ENCODE measurements around the gene PAX1. TPM values are rescaled to one million over a fixed set of nuclear protein-coding genes. Genes with fewer than 3 reads are reported as not detected.
A peak's percentile ranks its signal among the peaks of the same experiment; 100 is the strongest.

The PAX1 gene
- total RNA-seq, 6 donors from 2014 or later: 0.69 TPM; not detected in 5

- TF ChIP-seq, protein P1, sequence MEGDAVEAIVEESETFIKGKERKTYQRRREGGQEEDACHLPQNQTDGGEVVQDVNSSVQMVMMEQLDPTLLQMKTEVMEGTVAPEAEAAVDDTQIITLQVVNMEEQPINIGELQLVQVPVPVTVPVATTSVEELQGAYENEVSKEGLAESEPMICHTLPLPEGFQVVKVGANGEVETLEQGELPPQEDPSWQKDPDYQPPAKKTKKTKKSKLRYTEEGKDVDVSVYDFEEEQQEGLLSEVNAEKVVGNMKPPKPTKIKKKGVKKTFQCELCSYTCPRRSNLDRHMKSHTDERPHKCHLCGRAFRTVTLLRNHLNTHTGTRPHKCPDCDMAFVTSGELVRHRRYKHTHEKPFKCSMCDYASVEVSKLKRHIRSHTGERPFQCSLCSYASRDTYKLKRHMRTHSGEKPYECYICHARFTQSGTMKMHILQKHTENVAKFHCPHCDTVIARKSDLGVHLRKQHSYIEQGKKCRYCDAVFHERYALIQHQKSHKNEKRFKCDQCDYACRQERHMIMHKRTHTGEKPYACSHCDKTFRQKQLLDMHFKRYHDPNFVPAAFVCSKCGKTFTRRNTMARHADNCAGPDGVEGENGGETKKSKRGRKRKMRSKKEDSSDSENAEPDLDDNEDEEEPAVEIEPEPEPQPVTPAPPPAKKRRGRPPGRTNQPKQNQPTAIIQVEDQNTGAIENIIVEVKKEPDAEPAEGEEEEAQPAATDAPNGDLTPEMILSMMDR (IDR thresholded peaks at IDR 0.05): no peak
- TF ChIP-seq POLR2AphosphoS5 (IDR thresholded peaks at IDR 0.05) (no peak), EP300 (IDR thresholded peaks at IDR 0.05) (no peak), POLR2A (IDR thresholded peaks at IDR 0.05) (no peak)
- ATAC-seq (ENCODE audit: low FRiP score in 2 of 2): no peak
- Histone ChIP-seq H3K27ac (no peak overlapping the region), H3K27me3 (no peaks in the 10 kb centered on the region), H3K9me3 (no peaks in the 10 kb centered on the region), H3K4me3 (no peak overlapping the region), H3K4me1 (no peaks in the 10 kb centered on the region), H3K36me3 (no peaks in the 10 kb centered on the region)
- no peak for DNase-seq
- WGBS, 2 donors: 69 to 73% methylated on average over 11 of the region's 11 CpGs
Observed at GRCh38 chr20:21665687-21666446, 39.6 kb upstream of the PAX1 start.

DNA sequence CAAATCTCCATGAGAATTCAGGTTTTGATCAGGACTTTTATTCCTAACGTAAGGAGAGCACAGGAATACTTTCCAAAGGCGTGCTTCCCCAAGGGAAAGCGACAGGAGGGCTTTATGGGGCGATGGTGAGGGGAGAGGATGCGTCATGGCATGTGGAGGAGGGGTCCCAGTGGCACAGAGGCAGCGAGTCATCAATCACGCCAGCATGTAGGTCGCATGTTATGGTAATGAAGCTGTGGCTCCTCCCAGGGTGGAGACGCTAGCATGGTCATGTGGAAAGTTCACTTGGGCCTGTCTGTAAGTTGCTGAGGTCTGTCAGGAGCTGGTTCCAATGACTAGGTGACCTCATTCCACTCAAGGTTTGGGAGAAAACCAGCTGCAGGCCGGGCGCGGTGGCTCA, 35.3 kb upstream of the PAX1 start:
- no peak overlapping the region for H3K4me3 ChIP-seq
- no peak overlapping the region for H3K27ac ChIP-seq
- ATAC-seq (ENCODE audit: low FRiP score in 2 of 2) (no peak), DNase-seq (no peak)
- TF ChIP-seq POLR2AphosphoS5 (IDR thresholded peaks at IDR 0.05) (no peak), POLR2A (IDR thresholded peaks at IDR 0.05) (no peak), EP300 (IDR thresholded peaks at IDR 0.05) (no peak)
- TF ChIP-seq, protein P1 (IDR thresholded peaks at IDR 0.05): no peak
- H3K9me3 ChIP-seq: no peaks in the 10 kb centered on the region
- H3K27me3 ChIP-seq: no peaks in the 10 kb centered on the region
- no peaks in the 10 kb centered on the region for H3K36me3 ChIP-seq
- no peaks in the 10 kb centered on the region for H3K4me1 ChIP-seq
- 83 to 87% methylated on average over 12 of the region's 12 CpGs for WGBS, 2 donors

DNA sequence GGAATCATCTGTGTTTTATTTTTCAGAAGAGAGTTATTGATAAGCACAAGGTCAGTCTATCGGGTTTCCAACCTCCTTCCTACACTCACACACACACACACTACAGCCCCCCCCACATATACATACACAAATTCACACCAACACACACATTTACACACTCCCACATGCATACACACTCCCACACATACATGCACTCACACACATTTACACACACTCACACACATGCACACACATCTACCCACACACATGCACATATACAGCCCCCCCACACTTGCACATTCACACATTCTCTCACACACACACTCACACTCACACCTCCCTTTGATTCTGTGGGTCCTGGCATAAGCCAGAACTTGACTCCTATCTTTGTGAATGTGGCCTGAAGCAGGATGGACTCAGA, 34.5 kb upstream of the PAX1 start:
- H3K9me3 ChIP-seq: no peaks in the 10 kb centered on the region
- no peak overlapping the region for H3K4me3 ChIP-seq
- WGBS, 2 donors: 83 to 94% methylated on average over 1 of the region's 1 CpG
- no peaks in the 10 kb centered on the region for H3K4me1 ChIP-seq
- TF ChIP-seq POLR2AphosphoS5 (IDR thresholded peaks at IDR 0.05): no peak
- TF ChIP-seq POLR2A (IDR thresholded peaks at IDR 0.05): no peak
- TF ChIP-seq, protein P1 (IDR thresholded peaks at IDR 0.05): no peak
- no peak overlapping the region for H3K27ac ChIP-seq
- no peaks in the 10 kb centered on the region for H3K27me3 ChIP-seq
- no peaks in the 10 kb centered on the region for H3K36me3 ChIP-seq
- DNase-seq (no peak), ATAC-seq (ENCODE audit: low FRiP score in 2 of 2) (peak in 1 of 2 donors; percentile 13)

GRCh38 chr20:21677261-21677660, 28.2 kb upstream of the PAX1 start:
- H3K4me1 ChIP-seq: peaks cover 0 to 4% (median 0%) of the 10 kb centered on the region in 4 donors
- ATAC-seq (ENCODE audit: low FRiP score in 2 of 2) (no peak), DNase-seq (no peak)
- TF ChIP-seq POLR2AphosphoS5 (IDR thresholded peaks at IDR 0.05): no peak
- TF ChIP-seq, protein P1 (IDR thresholded peaks at IDR 0.05): no peak
- TF ChIP-seq POLR2A (IDR thresholded peaks at IDR 0.05): no peak
- TF ChIP-seq EP300 (IDR thresholded peaks at IDR 0.05): no peak
- H3K9me3 ChIP-seq: no peaks in the 10 kb centered on the region
- whole genome bisulfite sequencing, 2 donors: 94 to 95% methylated on average over 2 of the region's 2 CpGs
- H3K36me3 ChIP-seq: no peaks in the 10 kb centered on the region
- H3K27me3 ChIP-seq: no peaks in the 10 kb centered on the region
- no peak overlapping the region for H3K4me3 ChIP-seq
- H3K27ac ChIP-seq: no peak overlapping the region

DNA sequence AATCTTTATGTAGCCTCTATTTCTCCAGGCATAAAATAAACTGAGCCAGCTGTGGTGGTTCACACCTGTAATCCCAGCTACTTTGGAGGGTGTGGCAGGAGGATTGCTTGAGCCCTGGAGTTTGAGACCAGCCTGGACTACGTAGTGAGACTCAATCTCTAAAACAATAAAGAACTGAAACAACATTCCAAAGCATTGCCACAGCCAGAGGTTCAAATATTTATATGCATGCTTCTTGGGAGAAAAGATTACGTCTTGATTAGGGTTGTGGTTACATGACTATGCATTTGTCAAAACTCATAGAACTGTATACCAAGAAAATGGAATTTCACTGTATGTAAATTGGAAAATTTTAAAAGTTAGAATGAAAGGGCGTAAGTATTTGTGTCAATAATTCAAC, 27.7 kb upstream of the PAX1 start:
- 45 to 52% methylated on average over 3 of the region's 3 CpGs for WGBS, 2 donors
- DNase-seq (no peak), ATAC-seq (ENCODE audit: low FRiP score in 2 of 2) (no peak)
- Histone ChIP-seq H3K4me3 (no peak overlapping the region), H3K27me3 (no peaks in the 10 kb centered on the region), H3K27ac (no peak overlapping the region), H3K4me1 (peaks cover 0 to 4% (median 0%) of the 10 kb centered on the region in 4 donors), H3K9me3 (no peaks in the 10 kb centered on the region), H3K36me3 (no peaks in the 10 kb centered on the region)
- TF ChIP-seq POLR2A (IDR thresholded peaks at IDR 0.05) (no peak), POLR2AphosphoS5 (IDR thresholded peaks at IDR 0.05) (no peak), EP300 (IDR thresholded peaks at IDR 0.05) (no peak)
- TF ChIP-seq, protein P1 (IDR thresholded peaks at IDR 0.05): no peak
